H9 (cell line): Measurements from ENCODE around the gene CST3. TPM values are rescaled to one million over a fixed set of nuclear protein-coding genes. Genes with fewer than 3 reads are reported as not detected.

Experiments used
- DNase-seq: peaks from one replicate; pipeline ENCODE4 v3.0.0-alpha.2; 2017
- H2AFZ ChIP-seq: one replicate; pipeline ENCODE4 v1.6.1; 2013; ENCODE audit warnings: mild to moderate bottlenecking, low read length, control low read depth, moderate library complexity
- H2AK5ac ChIP-seq: 2 replicates; pipeline ENCODE4 v1.6.1; 2013; ENCODE audit warnings: low read length, control low read depth, mixed read lengths; ENCODE audit not compliant: insufficient read length
- H2BK120ac ChIP-seq: one replicate; pipeline ENCODE4 v1.6.1; 2013; ENCODE audit warnings: low read depth, mild to moderate bottlenecking, low read length, control low read depth, inconsistent platforms; ENCODE audit not compliant: poor library complexity, severe bottlenecking
- H2BK12ac ChIP-seq: 2 replicates; pipeline ENCODE4 v1.6.1; 2013; ENCODE audit warnings: low read length, control low read depth, mixed read lengths, low read depth; ENCODE audit not compliant: insufficient read length
- H2BK15ac ChIP-seq: 2 replicates; pipeline ENCODE4 v1.6.1; 2013; ENCODE audit warnings: low read depth, low read length, control low read depth
- H2BK20ac ChIP-seq: one replicate; pipeline ENCODE4 v1.6.1; 2013; ENCODE audit warnings: low read depth, mild to moderate bottlenecking, low read length, control low read depth, inconsistent platforms; ENCODE audit not compliant: poor library complexity, severe bottlenecking
- H2BK5ac ChIP-seq: 2 replicates; pipeline ENCODE4 v1.6.1; 2013; ENCODE audit warnings: low read length, control low read depth, mixed read lengths; ENCODE audit not compliant: insufficient read length
- H3K14ac ChIP-seq: 2 replicates; pipeline ENCODE4 v1.6.1; 2013; ENCODE audit warnings: low read length, control low read depth; ENCODE audit not compliant: insufficient read depth
- H3K18ac ChIP-seq: 2 replicates; pipeline ENCODE4 v1.6.1; 2013; ENCODE audit warnings: low read depth, mild to moderate bottlenecking, mixed read lengths, low read length, control low read depth; ENCODE audit not compliant: insufficient read length
- H3K23ac ChIP-seq: 2 replicates; pipeline ENCODE4 v1.6.1; 2013; ENCODE audit warnings: low read length, control low read depth, mixed read lengths, low read depth; ENCODE audit not compliant: insufficient read length
- H3K23me2 ChIP-seq: 2 replicates; pipeline ENCODE4 v1.6.1; 2013; ENCODE audit warnings: low read depth, mild to moderate bottlenecking, mixed read lengths, low read length, control low read depth; ENCODE audit not compliant: insufficient read length, poor library complexity, severe bottlenecking
- H3K27ac ChIP-seq: 2 replicates; pipeline ENCODE4 v1.5.1; 2013; ENCODE audit warnings: low read length, control low read depth, mixed read lengths, low read depth; ENCODE audit not compliant: insufficient read length
- H3K27me3 ChIP-seq: 2 replicates; pipeline ENCODE4 v1.6.1; 2013; ENCODE audit warnings: low read length, control low read depth, inconsistent platforms; ENCODE audit not compliant: insufficient read depth
- H3K4ac ChIP-seq: 2 replicates; pipeline ENCODE4 v1.6.1; 2013; ENCODE audit warnings: low read depth, mild to moderate bottlenecking, control low read depth, inconsistent platforms, low read length, moderate library complexity
- H3K4me1 ChIP-seq: 2 replicates; pipeline ENCODE4 v1.6.1; 2013; ENCODE audit warnings: low read length, control low read depth, inconsistent platforms; ENCODE audit not compliant: insufficient read depth
- H3K4me2 ChIP-seq: 2 replicates; pipeline ENCODE4 v1.6.1; 2013; ENCODE audit warnings: low read length, control low read depth, mixed read lengths; ENCODE audit not compliant: insufficient read length, insufficient read depth
- H3K56ac ChIP-seq: 2 replicates; pipeline ENCODE4 v1.6.1; 2013; ENCODE audit warnings: low read depth, mild to moderate bottlenecking, mixed read lengths, low read length, control low read depth; ENCODE audit not compliant: insufficient read length
- H3K79me1 ChIP-seq: 2 replicates; pipeline ENCODE4 v1.6.1; 2013; ENCODE audit warnings: low read depth, mild to moderate bottlenecking, moderate library complexity, low read length, control low read depth, inconsistent platforms; ENCODE audit not compliant: insufficient read depth, poor library complexity, severe bottlenecking
- H3K79me2 ChIP-seq: 2 replicates; pipeline ENCODE4 v1.6.1; 2013; ENCODE audit warnings: low read length, control low read depth, inconsistent platforms; ENCODE audit not compliant: insufficient read depth
- H3K9ac ChIP-seq: 2 replicates; pipeline ENCODE4 v1.6.1; 2013; ENCODE audit warnings: low read length, control low read depth, mixed read lengths; ENCODE audit not compliant: insufficient read length; ENCODE audit errors: extremely low read depth
- H3K9me3 ChIP-seq: one replicate; pipeline ENCODE4 v1.6.1; 2013; ENCODE audit warnings: low read depth, low read length, inconsistent platforms; ENCODE audit not compliant: control insufficient read depth
- H3T11ph ChIP-seq: one replicate; pipeline ENCODE4 v1.6.1; 2013; ENCODE audit warnings: mild to moderate bottlenecking, low read length, control low read depth, inconsistent platforms
- H4K20me1 ChIP-seq: one replicate; pipeline ENCODE4 v1.6.1; 2013; ENCODE audit not compliant: control insufficient read depth, insufficient read length, insufficient read depth
- H4K5ac ChIP-seq: 2 replicates; pipeline ENCODE4 v1.6.1; 2013; ENCODE audit warnings: low read depth, mild to moderate bottlenecking, mixed read lengths, low read length, control low read depth; ENCODE audit not compliant: insufficient read length
- H4K8ac ChIP-seq: replicated peaks from 2 replicates; pipeline ENCODE4 v1.6.1; 2013; ENCODE audit warnings: low read length, control low read depth, mixed read lengths, low read depth; ENCODE audit not compliant: insufficient read length
- H4K91ac ChIP-seq: 2 replicates; pipeline ENCODE4 v1.6.1; 2013; ENCODE audit warnings: low read depth, mild to moderate bottlenecking, moderate library complexity, mixed read lengths, low read length, control low read depth; ENCODE audit not compliant: insufficient read length
- H3K27ac Mint-ChIP-seq, 3 experiments: 2 replicates in 2 of 3; 3 replicates in 1 of 3; pipeline ENCODE4 v1.8.0; 2020 to 2021; ENCODE audit warnings: mixed read lengths in 3 of 3, mild to moderate bottlenecking in 1 of 3, moderate library complexity in 1 of 3
- H3K27me3 Mint-ChIP-seq: 2 replicates; pipeline ENCODE4 v1.8.0; 2021; ENCODE audit warnings: low read depth, mild to moderate bottlenecking, moderate library complexity, mixed read lengths
- H3K36me3 Mint-ChIP-seq, 3 experiments: 2 replicates in 2 of 3; 3 replicates in 1 of 3; pipeline ENCODE4 v1.8.0; 2020 to 2021; ENCODE audit warnings: low read depth in 3 of 3, mixed read lengths in 3 of 3; ENCODE audit not compliant: insufficient read depth in 1 of 3
- H3K4me1 Mint-ChIP-seq, 2 experiments: 2 replicates each; pipeline ENCODE4 v1.8.0; 2020; ENCODE audit warnings: mixed read lengths in 2 of 2
- H3K4me3 Mint-ChIP-seq, 2 experiments: 2 replicates in 1 of 2; 3 replicates in 1 of 2; pipeline ENCODE4 v1.8.0; 2020 to 2021; ENCODE audit warnings: mild to moderate bottlenecking in 2 of 2, mixed read lengths in 2 of 2, moderate library complexity in 1 of 2
- H3K9me3 Mint-ChIP-seq, 2 experiments: 2 replicates in 1 of 2; 3 replicates in 1 of 2; pipeline ENCODE4 v1.8.0; 2020; ENCODE audit warnings: mild to moderate bottlenecking in 2 of 2, mixed read lengths in 2 of 2, moderate library complexity in 1 of 2
- CTCF ChIP-seq: fragments of 200-600 bp; sonication (generic); conservative IDR thresholded peaks from 3 replicates; pipeline ENCODE4 v1.8.0; 2021; ENCODE audit warnings: antibody characterized with exemption, mild to moderate bottlenecking
- WGBS: extraction: QIAGEN DNeasy Blood & Tissue Kit; methylation state at CpG from one replicate; pipeline ENCODE4 v1.1.7; 2013; ENCODE audit warnings: missing lambda C conversion rate, low lambda C conversion rate, mixed read lengths; ENCODE audit not compliant: insufficient read length; ENCODE audit errors: extremely low coverage; 5-methylcytosine and 5-hydroxymethylcytosine counted together
- total RNA-seq: library from RNA; stranded (reverse); gene quantifications from 2 replicates; pipeline ENCODE4 v1.2.1, GENCODE V29; 2021

Gene CST3
- total RNA-seq, 1 experiment from 2014 or later: 77.2 TPM

GRCh38 chr20:23663180-23663579 lies 25.4 kb upstream of the CST3 start:
- Mint-ChIP-seq H3K4me3 (no peak overlapping the region), H3K9me3 (no peaks in the 10 kb centered on the region), H3K4me1 (no peaks in the 10 kb centered on the region), H3K27ac (no peak overlapping the region), H3K27me3 (peaks cover 1% of the 10 kb centered on the region; the same call in 1 of the 2 replicates), H3K36me3 (no peaks in the 10 kb centered on the region)
- no peak overlapping the region for H2BK120ac ChIP-seq
- H2AK5ac ChIP-seq: no peak overlapping the region
- no peak overlapping the region for H3K4ac ChIP-seq
- H3K79me1 ChIP-seq: no peaks in the 10 kb centered on the region
- no peak overlapping the region for H2BK12ac ChIP-seq
- H2BK20ac ChIP-seq: no peak overlapping the region
- no peaks in the 10 kb centered on the region for H3K9me3 ChIP-seq
- DNase-seq: no peak
- H3K14ac ChIP-seq: no peak overlapping the region
- H3K79me2 ChIP-seq: no peaks in the 10 kb centered on the region
- no peak overlapping the region for H3K27ac ChIP-seq
- H3K9ac ChIP-seq: no peak overlapping the region
- no peak overlapping the region for H3T11ph ChIP-seq
- H3K23ac ChIP-seq: no peak overlapping the region
- H3K4me2 ChIP-seq: no peak overlapping the region
- H2AFZ ChIP-seq: no peak overlapping the region
- TF ChIP-seq CTCF: no peak
- no peak overlapping the region for H3K56ac ChIP-seq
- no peak overlapping the region for H4K5ac ChIP-seq
- no peak overlapping the region for H4K8ac ChIP-seq
- no peak overlapping the region for H3K18ac ChIP-seq
- no peaks in the 10 kb centered on the region for H4K20me1 ChIP-seq
- H4K91ac ChIP-seq: no peak overlapping the region
- no peak overlapping the region for H2BK15ac ChIP-seq
- no peak overlapping the region for H2BK5ac ChIP-seq
- no peaks in the 10 kb centered on the region for H3K23me2 ChIP-seq
- WGBS: no CpG with 5 or more reads among the region's 6 CpGs
- no peaks in the 10 kb centered on the region for H3K27me3 ChIP-seq
- H3K4me1 ChIP-seq: no peaks in the 10 kb centered on the region
